ENCODE measurements around the gene MTCH1.

Gene MTCH1

GRCh38 chr6:36930483-36930882, 55.5 kb downstream of the MTCH1 start:
- no peak for DNase-seq (ENCODE audit: extremely low read depth, low read depth)
- TF ChIP-seq CTCF (IDR thresholded peaks at IDR 0.05; ENCODE audit: low read depth, low read length) = no peak

GRCh38 chr6:36929607-36930006, 56.4 kb downstream of the MTCH1 start:
- DNase-seq (ENCODE audit: extremely low read depth, low read depth) = no peak
- TF ChIP-seq CTCF (IDR thresholded peaks at IDR 0.05; ENCODE audit: low read depth, low read length) = no peak

DNA sequence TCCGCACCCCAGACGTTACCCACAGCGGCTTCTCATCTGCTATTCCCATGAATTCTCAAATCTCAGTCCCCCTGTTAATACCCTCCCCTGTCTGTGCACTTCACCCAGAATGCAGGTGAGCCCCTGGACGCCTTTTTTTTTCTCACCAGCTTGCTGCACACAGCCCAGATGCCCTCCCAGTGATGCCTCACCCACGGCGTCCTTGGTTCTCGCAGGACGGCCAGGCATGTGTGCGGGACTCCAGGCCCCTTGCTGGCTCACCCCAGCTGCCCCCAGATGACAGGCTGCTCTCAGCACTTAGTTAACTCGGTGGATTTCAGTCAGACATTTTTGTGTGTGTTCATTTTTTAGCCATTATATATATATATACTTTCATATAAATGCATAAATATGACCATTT, 56.8 kb downstream of the MTCH1 start:
- no peak for TF ChIP-seq CTCF (IDR thresholded peaks at IDR 0.05; ENCODE audit: low read depth, low read length)
- no peak for DNase-seq (ENCODE audit: extremely low read depth, low read depth)

DNA sequence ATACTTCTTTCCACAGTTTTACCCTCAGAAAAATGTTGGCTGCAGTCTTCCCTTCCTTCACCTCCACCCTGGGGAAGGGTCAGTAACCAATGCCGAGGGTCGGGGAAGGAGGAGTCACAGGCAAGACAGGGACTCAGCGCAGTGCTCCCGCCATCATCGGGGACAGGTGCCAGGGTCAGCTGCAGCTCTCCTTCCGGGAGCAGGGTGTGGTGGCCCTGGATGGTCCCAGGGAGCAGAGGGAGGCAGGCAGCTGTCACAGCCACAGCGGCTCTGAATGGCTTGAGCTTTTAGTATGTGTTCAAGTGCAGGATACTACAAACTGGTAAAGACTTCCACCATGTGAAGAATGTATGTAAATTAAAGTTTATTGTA, 57.5 kb downstream of the MTCH1 start:
- TF ChIP-seq CTCF (IDR thresholded peaks at IDR 0.05; ENCODE audit: low read depth, low read length) = no peak
- no peak for DNase-seq (ENCODE audit: extremely low read depth, low read depth)

- no peak for DNase-seq (ENCODE audit: extremely low read depth, low read depth)
- TF ChIP-seq CTCF (IDR thresholded peaks at IDR 0.05; ENCODE audit: low read depth, low read length) = no peak
Measured at GRCh38 chr6:36927691-36928546, 58.1 kb downstream of the MTCH1 start.

DNA sequence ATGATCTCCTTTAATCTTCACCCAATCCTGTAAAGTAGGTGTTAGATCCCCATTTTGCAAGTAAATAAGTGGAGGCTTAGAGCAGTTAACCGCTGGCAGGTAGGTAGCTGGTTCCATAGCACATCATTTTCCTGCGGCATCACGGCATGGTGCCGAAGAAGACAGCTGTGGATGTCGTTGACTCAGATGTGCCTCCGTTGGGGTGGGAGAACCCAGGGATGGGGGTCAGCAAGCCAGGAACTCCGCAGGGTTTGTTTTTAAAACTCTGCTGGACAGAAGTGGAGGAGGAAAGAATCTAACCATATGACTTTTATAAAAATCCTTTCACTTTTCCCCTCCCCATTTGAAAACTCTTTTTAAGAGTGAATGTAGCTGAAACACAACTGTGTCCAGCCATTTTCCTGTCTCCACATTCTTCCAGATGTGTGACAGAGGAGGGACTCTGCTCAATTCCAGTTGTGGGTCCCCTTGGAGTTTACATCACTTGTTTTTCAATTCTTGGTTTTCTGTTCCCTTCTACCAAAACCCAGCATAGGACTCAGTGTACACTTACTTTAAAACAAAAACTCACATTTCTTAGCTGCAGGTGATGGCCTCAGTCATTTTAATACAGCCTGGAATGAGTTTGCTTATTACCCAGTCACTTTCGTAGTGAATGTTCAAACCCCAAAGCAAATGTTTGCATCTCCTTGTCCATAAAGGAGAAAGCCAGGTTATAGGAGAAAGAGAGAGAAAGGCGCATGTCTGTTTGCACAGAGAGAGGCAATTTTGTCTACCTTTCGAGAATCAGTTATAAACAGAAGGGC, 59.1 kb downstream of the MTCH1 start:
- DNase-seq (ENCODE audit: extremely low read depth, low read depth) = no peak
- TF ChIP-seq CTCF (IDR thresholded peaks at IDR 0.05; ENCODE audit: low read depth, low read length) = no peak

- DNase-seq (ENCODE audit: extremely low read depth, low read depth) = no peak
- TF ChIP-seq CTCF (IDR thresholded peaks at IDR 0.05; ENCODE audit: low read depth, low read length) = no peak
Measured at GRCh38 chr6:36925809-36926208, 60.2 kb downstream of the MTCH1 start.

All from AG09319 (cell line).